HT-29 (cell line): ENCODE results near the gene TFEB. TPM values are rescaled to one million over a fixed set of nuclear protein-coding genes. Genes with fewer than 3 reads are reported as not detected.

Experiments
- DNase-seq: peaks from one replicate; pipeline ENCODE4 v3.0.0-alpha.2; 2015; ENCODE audit warnings: low spot score
- total RNA-seq: library from RNA; depleted of rRNA; stranded (reverse); fragments of >200 nt; shearing (Covaris generic); gene quantifications from 2 replicates; pipeline ENCODE4 v1.2.3, GENCODE V29; 2014

Gene TFEB
- total RNA-seq, 1 experiment from 2014 or later, result 24.0 TPM

- no peak for DNase-seq
Measured at GRCh38 chr6:41675992-41676391, 59.4 kb downstream of the TFEB start.

GRCh38 chr6:41675176-41675775, 60.1 kb downstream of the TFEB start:
- DNase-seq, result no peak

GRCh38 chr6:41674231-41675000, 61.0 kb downstream of the TFEB start:
- DNase-seq, result no peak

- DNase-seq, result no peak
Measured at GRCh38 chr6:41673704-41674000, 61.8 kb downstream of the TFEB start.

- DNase-seq, result no peak
Measured at GRCh38 chr6:41672816-41673703, 62.3 kb downstream of the TFEB start.

- no peak for DNase-seq
Measured at GRCh38 chr6:41672016-41672415, 63.4 kb downstream of the TFEB start.

- no peak for DNase-seq
Measured at GRCh38 chr6:41671376-41671775, 64.0 kb downstream of the TFEB start.

- DNase-seq, result no peak
Measured at GRCh38 chr6:41670703-41671360, 64.6 kb downstream of the TFEB start.

GRCh38 chr6:41668968-41669367, 66.4 kb downstream of the TFEB start:
- DNase-seq, result no peak

GRCh38 chr6:41667195-41667594, 68.2 kb downstream of the TFEB start:
- no peak for DNase-seq

GRCh38 chr6:41664271-41664670, 71.1 kb downstream of the TFEB start:
- no peak for DNase-seq

- DNase-seq, result no peak
Measured at GRCh38 chr6:41663568-41663967, 71.8 kb downstream of the TFEB start.

- no peak for DNase-seq
Measured at GRCh38 chr6:41659935-41660334, 75.5 kb downstream of the TFEB start.

- no peak for DNase-seq
Measured at GRCh38 chr6:41658636-41659035, 76.8 kb downstream of the TFEB start.

GRCh38 chr6:41657131-41658094, 78.0 kb downstream of the TFEB start:
- no peak for DNase-seq

- no peak for DNase-seq
Measured at GRCh38 chr6:41656002-41656691, 79.3 kb downstream of the TFEB start.

GRCh38 chr6:41655646-41656001, 79.8 kb downstream of the TFEB start:
- DNase-seq, result no peak

GRCh38 chr6:41655176-41655575, 80.2 kb downstream of the TFEB start:
- DNase-seq, result no peak

- DNase-seq, result no peak
Measured at GRCh38 chr6:41654698-41655151, 80.7 kb downstream of the TFEB start.

GRCh38 chr6:41654151-41654697, 81.2 kb downstream of the TFEB start:
- no peak for DNase-seq
